SK-N-SH treated with all-trans-retinoic acid at 6 μM for 48 hours (cell line): ENCODE data around the gene CDYL.

Source experiments
- ARNTL ChIP-seq: fragments of 450-650 bp; formaldehyde crosslinking; IDR thresholded peaks from 2 replicates; pipeline ENCODE4 v1.5.0; 2020; ENCODE audit warnings: low read depth, mild to moderate bottlenecking, moderate library complexity, borderline replicate concordance
- BACH2 ChIP-seq: fragments of 250-450 bp; sonication (Bioruptor Pico); IDR thresholded peaks from 2 replicates; pipeline ENCODE4 v1.9.0; 2021; ENCODE audit warnings: mild to moderate bottlenecking, borderline replicate concordance
- CREB5 ChIP-seq: fragments of 250-450 bp; sonication (Bioruptor Pico); IDR thresholded peaks from 2 replicates; pipeline ENCODE4 v1.5.1; 2020; ENCODE audit warnings: low read depth, mild to moderate bottlenecking, moderate library complexity
- CSDC2 ChIP-seq: fragments of 250-450 bp; sonication (Bioruptor Pico); IDR thresholded peaks from 2 replicates; pipeline ENCODE4 v1.5.0; 2020; ENCODE audit warnings: mild to moderate bottlenecking, moderate library complexity
- GLIS3 ChIP-seq: fragments of 250-450 bp; sonication (Bioruptor Pico); IDR thresholded peaks from 2 replicates; pipeline ENCODE4 v1.5.0; 2020; ENCODE audit warnings: mild to moderate bottlenecking, moderate library complexity
- ISL1 ChIP-seq: fragments of 250-450 bp; sonication (Bioruptor Pico); IDR thresholded peaks from 2 replicates; pipeline ENCODE4 v2.1.2; 2022; ENCODE audit warnings: mild to moderate bottlenecking, moderate library complexity
- PATZ1 ChIP-seq: fragments of 250-450 bp; sonication (Bioruptor Pico); IDR thresholded peaks from 2 replicates; pipeline ENCODE4 v1.8.0; 2020; ENCODE audit warnings: mild to moderate bottlenecking, moderate library complexity, borderline replicate concordance
- TCF4 ChIP-seq: fragments of 250-450 bp; sonication (Bioruptor Pico); IDR thresholded peaks from 2 replicates; pipeline ENCODE4 v1.8.0; 2021; ENCODE audit warnings: mild to moderate bottlenecking, moderate library complexity, borderline replicate concordance
- TSHZ2 ChIP-seq: fragments of 250-450 bp; sonication (Bioruptor Pico); IDR thresholded peaks from 2 replicates; pipeline ENCODE4 v1.5.0; 2020; ENCODE audit warnings: mild to moderate bottlenecking, moderate library complexity
- ZFP30 ChIP-seq: fragments of 450-650 bp; formaldehyde crosslinking; IDR thresholded peaks from 2 replicates; pipeline ENCODE4 v1.5.0; 2022; ENCODE audit warnings: mild to moderate bottlenecking, moderate library complexity

- TF ChIP-seq TCF4 (no peak), CSDC2 (CRISPR knock-in tag) (no peak), GLIS3 (CRISPR knock-in tag) (no peak), ISL1 (CRISPR knock-in tag) (no peak), TSHZ2 (CRISPR knock-in tag) (no peak), PATZ1 (CRISPR knock-in tag) (no peak), ZFP30 (CRISPR knock-in tag) (no peak), ARNTL (CRISPR knock-in tag) (no peak), BACH2 (CRISPR knock-in tag) (no peak), CREB5 (no peak)
Measured at GRCh38 chr6:4884646-4885340, 108.6 kb downstream of the CDYL start.
